Tibial artery (tissue), 4 donors: ENCODE data around the gene LGI1.
A peak's percentile ranks its signal among the peaks of the same experiment; 100 is the strongest.

Experiments
- DNase-seq, 2 donors: peaks; one replicate each; pipeline ENCODE4 v3.0.0-alpha.2; 2019
- H3K27ac ChIP-seq, 2 donors: fragments of 200-600 bp; sonication (generic) in 1 of 2; 1 replicate in 1 of 2; 2 replicates in 1 of 2; pipeline ENCODE4 v1.5.1; 2018 to 2019; ENCODE audit warnings: mild to moderate bottlenecking in 1 of 2
- H3K27me3 ChIP-seq, 2 donors: fragments of 200-600 bp; sonication (generic) in 1 of 2; one replicate each; pipeline versions ENCODE4 v1.5.1 to v1.6.0; 2016 to 2019
- H3K36me3 ChIP-seq, 3 donors: fragments of 200-600 bp; sonication (generic) in 2 of 3; one replicate each; pipeline ENCODE4 v1.5.1; 2016 to 2019; ENCODE audit warnings: mild to moderate bottlenecking in 2 of 3
- H3K4me1 ChIP-seq, 4 donors: fragments of 200-600 bp; sonication (generic) in 2 of 4; 1 replicate in 3 of 4; 2 replicates in 1 of 4; pipeline ENCODE4 v1.5.1; 2016 to 2019
- H3K4me3 ChIP-seq, 2 donors: fragments of 200-600 bp; sonication (generic) in 1 of 2; 1 replicate in 1 of 2; 2 replicates in 1 of 2; pipeline ENCODE4 v1.5.1; 2018 to 2019; ENCODE audit warnings: mild to moderate bottlenecking in 2 of 2
- H3K9me3 ChIP-seq, 3 donors: fragments of 200-600 bp; sonication (generic) in 1 of 3; one replicate each; pipeline ENCODE4 v1.5.1; 2016 to 2019
- intact Hi-C: fragments of 100-400 bp; cut with DNase I; formaldehyde crosslinking; loops from one replicate; pipeline ENCODE4 v1.15.0; 2023; ENCODE audit warnings: low total_unique reads
- TF ChIP-seq, protein P1 (sequence below), 2 experiments: fragments of 200-600 bp in 1 of 2; fragments of 450-650 bp in 1 of 2; IDR thresholded peaks; one replicate each; pipeline ENCODE4 v1.5.1; 2017 to 2019; ENCODE audit warnings: antibody characterized with exemption in 2 of 2, mild to moderate bottlenecking in 1 of 2, moderate library complexity in 1 of 2

LGI1 gene

DNA sequence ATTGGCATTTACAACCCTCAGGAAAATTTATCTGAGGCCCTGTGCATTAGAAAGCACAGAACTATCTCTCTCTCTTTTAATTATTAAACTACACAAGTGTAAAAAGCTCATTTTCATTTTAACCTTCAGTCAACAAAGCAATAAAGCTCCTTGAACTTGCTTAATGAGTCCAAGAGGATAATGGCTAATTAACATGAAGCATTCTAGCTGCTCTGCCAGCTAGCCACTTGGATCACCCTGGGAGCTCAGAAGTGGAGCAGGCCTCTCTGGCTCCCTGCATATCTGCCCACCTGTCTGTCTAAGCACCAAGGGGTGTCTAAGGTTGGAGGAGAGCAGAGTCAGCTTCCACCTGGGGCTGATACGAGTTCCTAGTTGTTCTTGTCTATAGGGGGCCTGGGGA, 80.1 kb downstream of the LGI1 start:
- Histone ChIP-seq H3K4me3 (no peak overlapping the region), H3K27ac (no peak overlapping the region), H3K27me3 (no peaks in the 10 kb centered on the region)

DNA sequence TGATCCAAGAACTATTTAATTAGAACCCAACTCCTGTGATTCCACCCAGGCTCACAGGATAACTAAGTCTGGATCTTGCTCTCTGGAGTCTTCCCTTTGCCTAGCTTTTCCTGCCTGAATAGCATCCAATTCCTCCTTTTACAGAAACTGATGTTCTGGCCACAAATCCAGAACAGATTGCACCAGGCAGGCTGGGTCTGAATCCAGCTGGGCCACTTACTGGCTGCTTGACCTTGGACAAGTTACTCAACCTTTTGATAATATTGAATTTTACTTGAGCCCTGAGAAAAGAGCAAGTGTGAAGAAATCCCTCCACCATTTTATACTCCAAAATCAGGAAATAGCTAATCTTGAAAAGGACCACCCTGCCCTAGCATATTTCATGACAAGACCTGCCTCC, 80.5 kb downstream of the LGI1 start:
- H3K9me3 ChIP-seq: peaks cover 0 to 6% (median 5%) of the 10 kb centered on the region in 3 donors
- TF ChIP-seq, protein P1, sequence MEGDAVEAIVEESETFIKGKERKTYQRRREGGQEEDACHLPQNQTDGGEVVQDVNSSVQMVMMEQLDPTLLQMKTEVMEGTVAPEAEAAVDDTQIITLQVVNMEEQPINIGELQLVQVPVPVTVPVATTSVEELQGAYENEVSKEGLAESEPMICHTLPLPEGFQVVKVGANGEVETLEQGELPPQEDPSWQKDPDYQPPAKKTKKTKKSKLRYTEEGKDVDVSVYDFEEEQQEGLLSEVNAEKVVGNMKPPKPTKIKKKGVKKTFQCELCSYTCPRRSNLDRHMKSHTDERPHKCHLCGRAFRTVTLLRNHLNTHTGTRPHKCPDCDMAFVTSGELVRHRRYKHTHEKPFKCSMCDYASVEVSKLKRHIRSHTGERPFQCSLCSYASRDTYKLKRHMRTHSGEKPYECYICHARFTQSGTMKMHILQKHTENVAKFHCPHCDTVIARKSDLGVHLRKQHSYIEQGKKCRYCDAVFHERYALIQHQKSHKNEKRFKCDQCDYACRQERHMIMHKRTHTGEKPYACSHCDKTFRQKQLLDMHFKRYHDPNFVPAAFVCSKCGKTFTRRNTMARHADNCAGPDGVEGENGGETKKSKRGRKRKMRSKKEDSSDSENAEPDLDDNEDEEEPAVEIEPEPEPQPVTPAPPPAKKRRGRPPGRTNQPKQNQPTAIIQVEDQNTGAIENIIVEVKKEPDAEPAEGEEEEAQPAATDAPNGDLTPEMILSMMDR (IDR thresholded peaks at IDR 0.05): no peak
- H3K36me3 ChIP-seq: no peaks in the 10 kb centered on the region
- H3K4me3 ChIP-seq: no peak overlapping the region
- no peaks in the 10 kb centered on the region for H3K27me3 ChIP-seq
- DNase-seq: peak in 1 of 2 donors; percentile 28
- intact Hi-C loops: no loop called here
- no peaks in the 10 kb centered on the region for H3K4me1 ChIP-seq
- no peak overlapping the region for H3K27ac ChIP-seq

More for the DNA sequence above, 80.1 kb downstream of the LGI1 start:
- H3K9me3 ChIP-seq: peaks cover 0 to 9% (median 7%) of the 10 kb centered on the region in 3 donors
- no peak for DNase-seq
- TF ChIP-seq, protein P1 (IDR thresholded peaks at IDR 0.05): no peak
- intact Hi-C loops: no loop called here
- H3K4me1 ChIP-seq: no peaks in the 10 kb centered on the region
- no peaks in the 10 kb centered on the region for H3K36me3 ChIP-seq

DNA sequence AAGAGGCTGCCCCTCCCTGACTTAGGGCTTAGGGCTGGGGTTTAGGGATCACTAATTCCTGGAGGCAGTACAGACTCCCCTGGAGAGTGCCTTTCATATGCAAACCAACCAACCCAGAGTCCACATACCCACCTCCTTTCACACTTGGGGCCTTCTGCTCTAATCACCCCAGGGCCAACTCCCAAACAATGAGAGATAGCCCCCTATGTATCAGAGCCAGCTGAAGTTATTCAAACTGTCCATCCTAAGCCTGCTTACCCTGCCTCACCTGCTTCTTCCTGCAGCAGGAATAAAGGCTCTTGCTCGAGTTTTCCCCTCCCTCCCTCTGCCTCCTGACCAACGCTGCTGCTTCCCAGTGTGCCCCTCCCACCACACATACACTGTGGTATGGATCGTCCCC, 84.2 kb downstream of the LGI1 start:
- H3K27ac ChIP-seq: no peak overlapping the region
- H3K9me3 ChIP-seq: no peaks in the 10 kb centered on the region
- H3K27me3 ChIP-seq: no peaks in the 10 kb centered on the region
- no peaks in the 10 kb centered on the region for H3K4me1 ChIP-seq
- no peak for DNase-seq
- intact Hi-C loops: no loop called here
- no peak overlapping the region for H3K4me3 ChIP-seq
- TF ChIP-seq, protein P1 (IDR thresholded peaks at IDR 0.05): no peak
- H3K36me3 ChIP-seq: no peaks in the 10 kb centered on the region

DNA sequence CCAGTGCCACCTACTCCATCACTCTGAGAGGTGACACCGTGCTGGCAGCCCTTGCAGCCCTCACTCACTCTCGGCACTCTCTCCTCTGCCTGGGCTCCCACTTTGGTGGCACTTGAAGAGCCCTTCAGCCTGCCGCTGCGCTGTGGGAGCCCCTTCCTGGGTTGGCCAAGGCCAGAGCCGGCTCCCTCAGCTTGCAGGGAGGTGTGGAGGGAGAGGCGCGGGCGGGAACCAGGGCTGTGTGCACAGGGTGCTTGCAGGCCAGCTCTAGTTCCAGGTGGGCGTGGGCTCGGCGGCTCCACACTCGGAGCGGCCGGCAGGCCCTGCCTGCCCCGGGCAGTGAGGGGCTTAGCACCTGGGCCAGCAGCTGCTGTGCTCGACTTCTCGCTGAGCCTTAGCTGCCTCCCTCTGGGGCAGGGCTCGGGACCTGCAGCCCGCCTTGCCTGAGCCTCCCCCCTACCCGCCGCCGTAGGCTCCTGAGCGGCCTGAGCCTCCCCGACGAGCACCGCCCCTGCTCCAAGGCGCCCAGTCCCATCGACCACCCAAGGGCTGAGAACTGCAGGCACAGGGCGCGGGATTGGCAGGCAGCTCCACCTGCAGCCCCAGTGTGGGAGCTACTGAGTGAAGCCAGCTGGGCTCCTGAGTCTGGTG, 87.4 kb downstream of the LGI1 start:
- Histone ChIP-seq H3K27ac (no peak overlapping the region), H3K27me3 (no peaks in the 10 kb centered on the region), H3K4me3 (no peak overlapping the region), H3K9me3 (no peaks in the 10 kb centered on the region), H3K4me1 (no peaks in the 10 kb centered on the region), H3K36me3 (no peaks in the 10 kb centered on the region)
- intact Hi-C loops: no loop called here
- TF ChIP-seq, protein P1 (IDR thresholded peaks at IDR 0.05): no peak
- DNase-seq: no peak
